Peyer's patch (tissue), 4 donors: ENCODE results near the gene SGSM2.

Source experiments
- CTCF ChIP-seq, 6 experiments: fragments of 450-650 bp in 4 of 6; fragments of 200-600 bp in 2 of 6; sonication (generic) in 1 of 6; IDR thresholded peaks; one replicate each; pipeline ENCODE4 v1.5.1; 2017 to 2019; ENCODE audit warnings: antibody characterized with exemption in 6 of 6, mild to moderate bottlenecking in 3 of 6, moderate library complexity in 1 of 6
- POLR2A ChIP-seq, 2 donors: fragments of 450-650 bp; IDR thresholded peaks; one replicate each; pipeline ENCODE4 v1.5.1; 2017; ENCODE audit warnings: antibody characterized with exemption in 2 of 2, mild to moderate bottlenecking in 2 of 2, moderate library complexity in 2 of 2

GRCh38 chr17:2394775-2395201 is 57.5 kb downstream of the SGSM2 start:
- TF ChIP-seq CTCF (IDR thresholded peaks at IDR 0.05): no peak
- no peak for TF ChIP-seq POLR2A (IDR thresholded peaks at IDR 0.05)
